Parathyroid adenoma (tissue), 2 donors: Measurements from ENCODE around the gene CNOT1.

Source experiments
- H2AFZ ChIP-seq: fragments of 300-600 bp; sonication (generic); one replicate; pipeline ENCODE4 v1.7.0; 2017; ENCODE audit warnings: antibody characterized with exemption, mild to moderate bottlenecking
- H3K27ac ChIP-seq: fragments of 300-600 bp; sonication (generic); one replicate; pipeline ENCODE4 v1.7.0; 2017
- H3K27me3 ChIP-seq: fragments of 300-600 bp; sonication (generic); one replicate; pipeline ENCODE4 v1.7.0; 2017; ENCODE audit warnings: low read length; ENCODE audit not compliant: control insufficient read depth, insufficient read depth
- H3K36me3 ChIP-seq: fragments of 300-600 bp; sonication (generic); one replicate; pipeline ENCODE4 v1.7.0; 2017; ENCODE audit warnings: low read length; ENCODE audit not compliant: control insufficient read depth, insufficient read depth
- H3K4me1 ChIP-seq: fragments of 300-600 bp; sonication (generic); one replicate; pipeline ENCODE4 v1.7.0; 2017; ENCODE audit warnings: control low read depth
- H3K4me2 ChIP-seq: fragments of 300-600 bp; sonication (generic); one replicate; pipeline ENCODE4 v1.7.0; 2017; ENCODE audit warnings: low read length
- H3K4me3 ChIP-seq: fragments of 300-600 bp; sonication (generic); one replicate; pipeline ENCODE4 v1.7.0; 2017; ENCODE audit warnings: low read depth, low read length
- H3K79me2 ChIP-seq: fragments of 300-600 bp; sonication (generic); one replicate; pipeline ENCODE4 v1.7.0; 2017; ENCODE audit warnings: control low read depth
- H3K9ac ChIP-seq: fragments of 300-600 bp; sonication (generic); one replicate; pipeline ENCODE4 v1.7.0; 2017; ENCODE audit warnings: mild to moderate bottlenecking
- H3K9me3 ChIP-seq: fragments of 300-600 bp; sonication (generic); one replicate; pipeline ENCODE4 v1.7.0; 2017; ENCODE audit warnings: low read length; ENCODE audit not compliant: control insufficient read depth
- TF ChIP-seq, protein P1 (sequence below): fragments of 300-600 bp; sonication (generic); IDR thresholded peaks from one replicate; pipeline ENCODE4 v1.7.0; 2017; ENCODE audit warnings: antibody characterized with exemption, mild to moderate bottlenecking
- donor health status: primary hyperparathyroidism.

Gene CNOT1

DNA sequence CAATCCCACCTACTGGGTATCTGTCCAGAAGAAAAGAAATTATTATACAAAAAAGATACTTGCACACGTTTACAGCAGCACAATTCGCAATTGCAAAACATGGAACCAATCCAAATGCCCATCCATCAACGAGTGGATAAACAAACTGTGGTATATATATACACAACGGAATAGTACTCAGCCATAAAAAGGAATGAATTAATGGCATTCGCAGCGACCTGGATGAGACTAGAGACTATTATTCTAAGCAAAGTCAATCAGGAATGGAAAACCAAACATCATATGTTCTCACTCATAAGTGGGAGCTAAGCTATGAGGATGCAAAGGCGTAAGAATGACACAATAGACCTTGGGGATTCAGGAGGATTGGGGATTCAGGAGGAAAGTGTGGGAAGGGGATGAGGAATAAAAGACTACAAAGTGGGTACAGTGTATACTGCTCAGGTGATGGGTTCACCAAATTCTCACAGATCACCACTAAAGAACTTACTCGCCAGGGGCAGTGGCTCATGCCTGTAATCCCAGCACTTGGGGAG, 21.0 kb downstream of the CNOT1 start:
- Histone ChIP-seq H2AFZ (no peak overlapping the region), H3K9me3 (no peaks in the 10 kb centered on the region), H3K9ac (no peak overlapping the region), H3K4me2 (no peak overlapping the region), H3K4me1 (no peaks in the 10 kb centered on the region), H3K27me3 (no peaks in the 10 kb centered on the region), H3K36me3 (no peaks in the 10 kb centered on the region), H3K27ac (no peak overlapping the region), H3K79me2 (peaks cover 75% of the 10 kb centered on the region), H3K4me3 (no peak overlapping the region)
- TF ChIP-seq, protein P1, sequence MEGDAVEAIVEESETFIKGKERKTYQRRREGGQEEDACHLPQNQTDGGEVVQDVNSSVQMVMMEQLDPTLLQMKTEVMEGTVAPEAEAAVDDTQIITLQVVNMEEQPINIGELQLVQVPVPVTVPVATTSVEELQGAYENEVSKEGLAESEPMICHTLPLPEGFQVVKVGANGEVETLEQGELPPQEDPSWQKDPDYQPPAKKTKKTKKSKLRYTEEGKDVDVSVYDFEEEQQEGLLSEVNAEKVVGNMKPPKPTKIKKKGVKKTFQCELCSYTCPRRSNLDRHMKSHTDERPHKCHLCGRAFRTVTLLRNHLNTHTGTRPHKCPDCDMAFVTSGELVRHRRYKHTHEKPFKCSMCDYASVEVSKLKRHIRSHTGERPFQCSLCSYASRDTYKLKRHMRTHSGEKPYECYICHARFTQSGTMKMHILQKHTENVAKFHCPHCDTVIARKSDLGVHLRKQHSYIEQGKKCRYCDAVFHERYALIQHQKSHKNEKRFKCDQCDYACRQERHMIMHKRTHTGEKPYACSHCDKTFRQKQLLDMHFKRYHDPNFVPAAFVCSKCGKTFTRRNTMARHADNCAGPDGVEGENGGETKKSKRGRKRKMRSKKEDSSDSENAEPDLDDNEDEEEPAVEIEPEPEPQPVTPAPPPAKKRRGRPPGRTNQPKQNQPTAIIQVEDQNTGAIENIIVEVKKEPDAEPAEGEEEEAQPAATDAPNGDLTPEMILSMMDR: no peak

DNA sequence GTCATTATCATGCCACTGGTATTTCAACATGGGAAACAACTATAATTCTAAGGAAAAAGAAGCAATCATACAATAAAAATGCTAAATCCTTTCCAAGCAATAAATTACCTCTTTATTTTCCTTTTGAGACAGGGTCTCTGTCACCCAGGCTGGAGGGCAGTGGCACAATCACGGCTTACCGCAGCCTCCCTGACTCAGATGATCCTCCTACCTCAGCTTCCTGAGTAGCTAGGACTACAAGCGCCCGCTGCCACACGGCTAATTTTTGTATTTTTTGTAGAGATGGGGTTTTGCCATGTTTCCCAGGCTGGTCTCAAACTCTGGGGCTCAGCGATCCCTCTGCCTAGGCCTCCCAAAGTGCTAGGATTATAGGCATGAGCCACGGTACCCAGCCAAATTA, 24.1 kb downstream of the CNOT1 start:
- Histone ChIP-seq H3K27me3 (no peaks in the 10 kb centered on the region), H3K27ac (no peak overlapping the region), H2AFZ (no peak overlapping the region), H3K9ac (no peak overlapping the region), H3K79me2 (peaks cover 69% of the 10 kb centered on the region), H3K4me2 (no peak overlapping the region), H3K36me3 (no peaks in the 10 kb centered on the region), H3K4me3 (no peak overlapping the region), H3K9me3 (no peaks in the 10 kb centered on the region), H3K4me1 (peaks cover 3% of the 10 kb centered on the region)
- TF ChIP-seq, protein P1: no peak

DNA sequence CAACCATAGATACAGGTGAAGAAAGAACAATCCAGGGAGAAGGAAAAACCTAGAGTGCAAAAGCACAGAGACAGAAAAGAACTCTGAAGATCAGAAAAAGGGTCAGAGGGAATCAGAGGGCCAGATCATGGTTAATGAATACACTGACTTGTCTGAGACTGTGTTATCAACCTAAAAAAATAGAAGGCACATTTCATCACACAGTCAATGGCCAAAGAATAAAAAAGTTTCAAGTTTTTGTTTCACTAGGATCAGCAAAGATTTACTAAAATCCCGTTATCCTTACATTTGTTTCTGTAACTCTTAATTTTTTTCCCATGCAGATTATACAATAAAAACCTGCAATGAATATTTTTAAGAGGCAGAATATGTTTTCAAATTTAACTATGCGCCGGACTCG, 38.5 kb downstream of the CNOT1 start:
- no peak overlapping the region for H3K4me2 ChIP-seq
- H2AFZ ChIP-seq: no peak overlapping the region
- H3K79me2 ChIP-seq: peaks cover 27% of the 10 kb centered on the region
- no peaks in the 10 kb centered on the region for H3K4me1 ChIP-seq
- H3K27ac ChIP-seq: no peak overlapping the region
- H3K9ac ChIP-seq: no peak overlapping the region
- H3K4me3 ChIP-seq: no peak overlapping the region
- no peaks in the 10 kb centered on the region for H3K9me3 ChIP-seq
- TF ChIP-seq, protein P1: no peak
- no peaks in the 10 kb centered on the region for H3K27me3 ChIP-seq
- no peaks in the 10 kb centered on the region for H3K36me3 ChIP-seq

- Histone ChIP-seq H3K27me3 (no peaks in the 10 kb centered on the region), H3K4me1 (no peaks in the 10 kb centered on the region), H2AFZ (no peak overlapping the region), H3K9ac (no peak overlapping the region), H3K4me2 (no peak overlapping the region), H3K27ac (no peak overlapping the region), H3K36me3 (no peaks in the 10 kb centered on the region), H3K9me3 (no peaks in the 10 kb centered on the region), H3K4me3 (no peak overlapping the region), H3K79me2 (peaks cover 18% of the 10 kb centered on the region)
- TF ChIP-seq, protein P1: no peak
Measured at GRCh38 chr16:58589326-58589905, 40.2 kb downstream of the CNOT1 start.

GRCh38 chr16:58588406-58588805, 41.2 kb downstream of the CNOT1 start:
- H3K4me3 ChIP-seq: no peak overlapping the region
- no peak overlapping the region for H2AFZ ChIP-seq
- H3K4me1 ChIP-seq: no peaks in the 10 kb centered on the region
- peaks cover 12% of the 10 kb centered on the region for H3K79me2 ChIP-seq
- no peaks in the 10 kb centered on the region for H3K9me3 ChIP-seq
- H3K36me3 ChIP-seq: no peaks in the 10 kb centered on the region
- TF ChIP-seq, protein P1: no peak
- no peaks in the 10 kb centered on the region for H3K27me3 ChIP-seq
- no peak overlapping the region for H3K9ac ChIP-seq
- H3K4me2 ChIP-seq: no peak overlapping the region
- no peak overlapping the region for H3K27ac ChIP-seq
